Type B pancreatic cell (in vitro differentiated cells): Measurements from ENCODE around the gene DLEC1. TPM values are rescaled to one million over a fixed set of nuclear protein-coding genes. Genes with fewer than 3 reads are reported as not detected.

Source experiments
- DNase-seq: peaks from one replicate; pipeline ENCODE4 v3.0.0; 2021; ENCODE audit warnings: mixed read lengths; ENCODE audit not compliant: unreplicated experiment; ENCODE audit errors: extremely low spot score
- H3K27ac Mint-ChIP-seq: 2 replicates; pipeline ENCODE4 v1.8.0; 2021; ENCODE audit warnings: mild to moderate bottlenecking, mixed read lengths
- H3K27me3 Mint-ChIP-seq: 2 replicates; pipeline ENCODE4 v1.8.0; 2021; ENCODE audit warnings: mixed read lengths
- H3K36me3 Mint-ChIP-seq: 2 replicates; pipeline ENCODE4 v1.8.0; 2021; ENCODE audit warnings: mixed read lengths
- H3K4me1 Mint-ChIP-seq: one replicate; pipeline ENCODE4 v1.8.0; 2021; ENCODE audit warnings: mixed read lengths; ENCODE audit not compliant: unreplicated experiment
- H3K4me3 Mint-ChIP-seq: 2 replicates; pipeline ENCODE4 v1.8.0; 2021; ENCODE audit warnings: mild to moderate bottlenecking, mixed read lengths
- H3K9me3 Mint-ChIP-seq: 2 replicates; pipeline ENCODE4 v1.8.0; 2021; ENCODE audit warnings: mixed read lengths
- CTCF ChIP-seq: fragments of 200-600 bp; sonication (generic); conservative IDR thresholded peaks from 2 replicates; pipeline ENCODE4 v1.5.0; 2021; ENCODE audit warnings: antibody characterized with exemption, mild to moderate bottlenecking
- total RNA-seq: library from RNA; stranded (reverse); gene quantifications from 2 replicates; pipeline ENCODE4 v1.2.1, GENCODE V29; 2021; ENCODE audit warnings: low replicate concordance

The DLEC1 gene
- total RNA-seq, 1 donor from 2014 or later, result 3.2 TPM

- no peak overlapping the region for H3K27ac Mint-ChIP-seq
- H3K9me3 Mint-ChIP-seq, result peaks cover 3% of the 10 kb centered on the region
- TF ChIP-seq CTCF, result no peak
- peaks cover 13% of the 10 kb centered on the region for H3K4me1 Mint-ChIP-seq
- DNase-seq, result peak; percentile 64
- peaks cover 8% of the 10 kb centered on the region for H3K36me3 Mint-ChIP-seq
- H3K27me3 Mint-ChIP-seq, result no peaks in the 10 kb centered on the region
- H3K4me3 Mint-ChIP-seq, result peak overlapping the region; percentile 92
These were observed 102.4 kb downstream of the DLEC1 start for GRCh38 chr3:38141173-38141951.

- H3K4me3 Mint-ChIP-seq, result peak overlapping the region; percentile 56
- peaks cover 4% of the 10 kb centered on the region for H3K9me3 Mint-ChIP-seq
- DNase-seq, result no peak
- H3K36me3 Mint-ChIP-seq, result peaks cover 8% of the 10 kb centered on the region
- peaks cover 13% of the 10 kb centered on the region for H3K4me1 Mint-ChIP-seq
- H3K27me3 Mint-ChIP-seq, result no peaks in the 10 kb centered on the region
- no peak overlapping the region for H3K27ac Mint-ChIP-seq
- TF ChIP-seq CTCF, result no peak
These were observed 102.9 kb downstream of the DLEC1 start for GRCh38 chr3:38141952-38142273.

- H3K4me1 Mint-ChIP-seq, result peaks cover 8% of the 10 kb centered on the region
- TF ChIP-seq CTCF, result no peak
- H3K27me3 Mint-ChIP-seq, result no peaks in the 10 kb centered on the region
- peak; percentile 39 for DNase-seq
- H3K4me3 Mint-ChIP-seq, result no peak overlapping the region
- peaks cover 4% of the 10 kb centered on the region for H3K9me3 Mint-ChIP-seq
- peaks cover 8% of the 10 kb centered on the region for H3K36me3 Mint-ChIP-seq
- H3K27ac Mint-ChIP-seq, result no peak overlapping the region
These were observed 104.0 kb downstream of the DLEC1 start for GRCh38 chr3:38142959-38143358.

- Mint-ChIP-seq H3K4me1 (peaks cover 4% of the 10 kb centered on the region), H3K27me3 (no peaks in the 10 kb centered on the region), H3K4me3 (no peak overlapping the region), H3K36me3 (peaks cover 8% of the 10 kb centered on the region), H3K27ac (no peak overlapping the region), H3K9me3 (peaks cover 4% of the 10 kb centered on the region)
- peak; percentile 53 for DNase-seq
- TF ChIP-seq CTCF, result no peak
These were observed 104.5 kb downstream of the DLEC1 start for GRCh38 chr3:38143511-38143910.

GRCh38 chr3:38146504-38146903 lies 107.5 kb downstream of the DLEC1 start:
- no peak for DNase-seq
- peaks cover 4% of the 10 kb centered on the region for H3K36me3 Mint-ChIP-seq
- H3K4me1 Mint-ChIP-seq, result peaks cover 3% of the 10 kb centered on the region
- H3K9me3 Mint-ChIP-seq, result peaks cover 7% of the 10 kb centered on the region
- H3K27me3 Mint-ChIP-seq, result no peaks in the 10 kb centered on the region
- no peak overlapping the region for H3K27ac Mint-ChIP-seq
- H3K4me3 Mint-ChIP-seq, result no peak overlapping the region
- TF ChIP-seq CTCF, result no peak
